GM12801 (cell line): Measurements from ENCODE around the gene FGF21.

Experiments
- TF ChIP-seq, protein P1 (sequence below): IDR thresholded peaks from one replicate; pipeline ENCODE4 v1.5.1; 2011; ENCODE audit warnings: control low read depth; ENCODE audit not compliant: insufficient read length; ENCODE audit errors: extremely low read depth

Gene FGF21

DNA sequence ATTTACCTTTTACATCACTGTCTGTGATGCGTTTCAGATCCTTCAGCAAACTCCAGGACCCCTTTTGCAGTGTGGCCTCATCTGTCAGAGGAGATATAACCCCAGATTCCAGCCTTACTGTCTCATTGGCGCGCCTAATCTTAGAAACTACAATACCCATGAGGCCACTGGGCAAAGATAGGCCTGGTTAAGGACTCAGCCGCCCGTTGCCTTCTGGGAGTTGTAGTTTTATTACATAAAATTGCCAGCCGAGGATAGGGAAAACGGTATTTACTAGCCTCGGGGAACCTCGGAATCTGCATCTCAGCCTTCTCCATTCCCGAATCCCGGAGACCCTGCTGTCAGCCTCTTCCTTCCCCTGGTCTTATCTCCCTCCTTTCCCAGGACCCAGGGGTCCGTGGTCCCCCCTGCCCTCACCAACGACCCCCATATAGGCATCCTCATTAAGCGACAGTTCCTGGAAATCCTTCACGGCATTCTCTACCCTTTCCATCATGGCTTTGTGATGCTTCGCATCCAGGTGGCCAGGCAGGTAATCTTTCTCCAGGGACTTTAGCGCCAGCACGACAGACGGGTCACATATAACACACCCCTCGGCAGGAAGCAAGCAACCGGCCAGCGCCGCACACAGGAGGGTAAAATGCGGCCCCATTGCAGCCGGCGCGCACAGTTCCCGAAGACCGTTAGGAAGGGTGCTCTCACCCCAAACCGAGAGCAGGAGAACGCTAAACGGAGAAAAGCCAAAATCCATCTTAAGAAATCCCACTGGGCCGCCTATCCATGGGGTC, 9.9 kb upstream of the FGF21 start:
- TF ChIP-seq, protein P1, sequence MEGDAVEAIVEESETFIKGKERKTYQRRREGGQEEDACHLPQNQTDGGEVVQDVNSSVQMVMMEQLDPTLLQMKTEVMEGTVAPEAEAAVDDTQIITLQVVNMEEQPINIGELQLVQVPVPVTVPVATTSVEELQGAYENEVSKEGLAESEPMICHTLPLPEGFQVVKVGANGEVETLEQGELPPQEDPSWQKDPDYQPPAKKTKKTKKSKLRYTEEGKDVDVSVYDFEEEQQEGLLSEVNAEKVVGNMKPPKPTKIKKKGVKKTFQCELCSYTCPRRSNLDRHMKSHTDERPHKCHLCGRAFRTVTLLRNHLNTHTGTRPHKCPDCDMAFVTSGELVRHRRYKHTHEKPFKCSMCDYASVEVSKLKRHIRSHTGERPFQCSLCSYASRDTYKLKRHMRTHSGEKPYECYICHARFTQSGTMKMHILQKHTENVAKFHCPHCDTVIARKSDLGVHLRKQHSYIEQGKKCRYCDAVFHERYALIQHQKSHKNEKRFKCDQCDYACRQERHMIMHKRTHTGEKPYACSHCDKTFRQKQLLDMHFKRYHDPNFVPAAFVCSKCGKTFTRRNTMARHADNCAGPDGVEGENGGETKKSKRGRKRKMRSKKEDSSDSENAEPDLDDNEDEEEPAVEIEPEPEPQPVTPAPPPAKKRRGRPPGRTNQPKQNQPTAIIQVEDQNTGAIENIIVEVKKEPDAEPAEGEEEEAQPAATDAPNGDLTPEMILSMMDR = no peak

GRCh38 chr19:48746110-48746509, 9.2 kb upstream of the FGF21 start:
- TF ChIP-seq, protein P1 = no peak

- TF ChIP-seq, protein P1 = no peak
Measured at GRCh38 chr19:48746738-48747575, 8.4 kb upstream of the FGF21 start, which contains the start of gene IZUMO1. IZUMO1 (minus strand) TSS chr19:48746909; CDS start chr19:48745859, 1,050 bp downstream.

DNA sequence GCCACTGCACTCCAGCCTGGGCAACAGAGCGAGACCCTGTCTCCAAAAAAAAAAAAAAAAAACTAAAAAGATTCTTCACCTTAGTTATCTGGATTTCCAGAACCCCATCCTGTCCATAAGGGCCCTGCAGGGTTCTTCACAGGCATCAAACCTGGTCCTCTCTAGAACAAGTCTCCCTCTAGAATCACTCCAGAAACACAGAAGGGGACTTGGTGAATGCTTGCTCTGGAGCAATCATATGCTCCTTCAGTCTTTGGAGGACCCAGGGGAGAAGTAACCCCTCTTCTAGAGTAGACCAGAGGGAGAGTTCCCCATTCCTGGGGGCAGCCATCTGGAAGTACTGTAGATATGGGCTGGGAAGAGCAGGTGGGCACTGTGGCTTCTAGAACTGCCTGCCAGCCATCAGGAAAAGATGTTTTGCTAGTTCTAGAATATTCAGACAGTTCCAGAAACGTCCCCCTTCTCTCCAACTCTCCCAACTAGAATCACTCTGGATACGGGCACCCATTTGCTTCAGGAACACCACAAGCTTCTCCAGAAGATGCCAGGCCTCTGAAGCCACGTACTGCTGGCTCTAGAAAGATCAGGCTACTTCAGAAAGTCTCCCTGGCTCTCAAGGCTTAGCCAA, 5.6 kb upstream of the FGF21 start:
- TF ChIP-seq, protein P1 = no peak

DNA sequence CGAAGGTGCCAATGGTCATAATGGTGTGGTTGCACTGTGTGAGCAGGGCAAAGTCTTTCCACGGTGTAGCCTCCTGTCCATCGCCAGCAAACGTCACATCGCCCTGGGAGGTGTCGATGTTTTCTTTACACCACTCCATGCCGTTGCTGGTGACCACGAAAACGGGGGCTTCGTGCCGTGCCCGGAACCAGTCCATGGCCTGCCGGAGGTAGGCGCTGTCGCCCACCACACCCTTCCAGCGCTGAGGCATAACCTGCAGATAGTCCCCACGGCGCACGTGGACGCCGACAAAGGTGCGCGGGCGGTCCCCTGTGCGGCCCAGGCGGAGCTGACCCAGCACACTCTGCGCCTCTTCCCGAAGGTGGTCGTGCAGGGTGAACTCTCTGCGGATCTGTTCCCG, 5.0 kb upstream of the FGF21 start:
- TF ChIP-seq, protein P1 = no peak

DNA sequence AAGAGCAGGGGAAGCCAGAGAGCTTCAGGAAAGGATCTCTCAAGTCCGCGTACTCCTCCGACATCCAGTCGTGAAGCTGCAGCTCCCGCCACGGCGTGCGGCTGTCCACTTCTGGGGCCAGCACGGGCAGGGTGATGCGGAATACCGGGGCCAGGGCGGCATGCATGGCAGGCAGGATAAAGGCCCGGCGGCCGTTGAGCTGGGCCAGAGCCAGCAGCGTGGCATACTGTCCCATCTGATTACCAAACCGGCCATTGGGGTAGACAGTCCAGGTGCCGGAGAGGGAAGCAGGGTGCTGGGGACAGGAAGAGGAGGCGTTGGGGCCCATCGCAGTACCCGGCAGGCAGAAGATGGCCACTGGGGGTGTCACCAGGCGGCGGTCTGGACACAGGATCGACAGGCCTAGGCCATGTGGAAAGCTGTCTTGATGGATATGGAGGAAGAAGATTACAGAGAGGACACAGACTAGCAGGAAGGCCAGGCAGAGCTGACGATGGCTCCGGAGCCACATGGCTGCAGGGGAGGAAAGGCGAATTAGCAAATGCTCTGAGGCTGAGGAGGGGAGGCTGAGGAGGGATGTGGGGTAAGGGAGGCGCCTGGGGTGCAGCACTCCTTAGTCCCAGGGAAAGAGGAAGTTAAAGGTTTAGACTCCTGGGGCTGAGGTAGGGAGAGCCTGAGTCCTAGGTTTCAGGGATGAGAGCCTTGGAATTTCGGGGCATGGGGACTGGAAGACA, 4.4 kb upstream of the FGF21 start:
- TF ChIP-seq, protein P1 = no peak
